Body of pancreas (tissue), 4 donors: ENCODE results near the gene TALDO1. TPM values are rescaled to one million over a fixed set of nuclear protein-coding genes. Genes with fewer than 3 reads are reported as not detected.

Experiments used
- ATAC-seq: fragments of 150-250 bp; one replicate; pipeline ENCODE4 v1.9.1; 2016
- DNase-seq, 4 donors: peaks; one replicate each; pipeline ENCODE4 v3.0.0-alpha.2; 2019
- H3K27ac ChIP-seq, 4 donors: fragments of 200-600 bp; sonication (generic); 1 replicate in 3 of 4; 2 replicates in 1 of 4; pipeline versions ENCODE4 v1.5.1 to v1.6.1; 2016 to 2019; ENCODE audit warnings: mild to moderate bottlenecking in 1 of 4, mixed read lengths in 1 of 4, moderate library complexity in 1 of 4
- H3K27me3 ChIP-seq, 2 donors: fragments of 200-600 bp; sonication (generic); one replicate each; pipeline ENCODE4 v1.6.0; 2016; ENCODE audit warnings: mild to moderate bottlenecking in 1 of 2
- H3K36me3 ChIP-seq, 2 donors: fragments of 200-600 bp; sonication (generic); replicated peaks in 1 of 2; 2 replicates each; pipeline ENCODE4 v1.5.1; 2016; ENCODE audit warnings: low read depth in 2 of 2; ENCODE audit not compliant: insufficient read depth in 1 of 2
- H3K4me1 ChIP-seq: fragments of 200-600 bp; sonication (generic); one replicate; pipeline ENCODE4 v1.6.0; 2016
- H3K4me3 ChIP-seq, 2 donors: fragments of 200-600 bp; sonication (generic); 1 replicate in 1 of 2; 2 replicates in 1 of 2; pipeline ENCODE4 v1.5.1; 2016 to 2019
- H3K9me3 ChIP-seq, 3 donors: fragments of 200-600 bp; sonication (generic); 1 replicate in 2 of 3; 2 replicates in 1 of 3; pipeline ENCODE4 v1.5.1; 2016
- POLR2A ChIP-seq, 3 donors: fragments of 450-650 bp; IDR thresholded peaks; one replicate each; pipeline ENCODE4 v1.6.1; 2016; ENCODE audit warnings: antibody characterized with exemption in 3 of 3, mild to moderate bottlenecking in 2 of 3
- WGBS, 2 donors: methylation state at CpG; one replicate each; pipeline ENCODE4 v1.1.5; 2017; 5-methylcytosine and 5-hydroxymethylcytosine counted together
- intact Hi-C: fragments of 100-400 bp; cut with DNase I; formaldehyde crosslinking; loops from one replicate; pipeline ENCODE4 v1.15.1; 2023
- total RNA-seq, 2 donors: library from RNA; depleted of rRNA; stranded (reverse); fragments of >200 nt; gene quantifications; one replicate each; pipeline ENCODE4 v1.1.0, GENCODE V29; 2016
- TF ChIP-seq, protein P1 (sequence below), 7 experiments: fragments of 450-650 bp in 4 of 7; fragments of 200-600 bp in 3 of 7; sonication (generic) in 3 of 7; IDR thresholded peaks; one replicate each; pipeline ENCODE4 v1.5.1; 2016 to 2019; ENCODE audit warnings: antibody characterized with exemption in 7 of 7

Gene TALDO1
- total RNA-seq, 2 donors from 2014 or later = 78.9 to 119 TPM

DNA sequence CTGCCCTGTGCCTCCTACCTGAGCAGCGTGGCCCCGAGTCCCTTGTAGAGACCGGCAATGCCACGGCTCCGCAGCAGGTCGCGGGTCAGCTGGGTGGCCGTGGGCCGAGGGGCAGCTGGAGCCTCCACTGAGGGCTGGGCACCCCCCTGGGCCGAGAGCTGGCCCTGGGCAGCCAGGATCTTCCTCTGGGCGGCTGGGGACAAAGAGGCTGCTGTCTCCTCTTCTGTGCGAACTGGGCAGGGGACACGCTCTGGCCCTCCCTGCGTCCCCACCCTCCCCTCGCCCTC is 45.2 kb downstream of the TALDO1 start:
- 93 to 96% methylated on average over 4 to 13 of the region's 15 CpGs for WGBS, 2 donors
- TF ChIP-seq, protein P1, sequence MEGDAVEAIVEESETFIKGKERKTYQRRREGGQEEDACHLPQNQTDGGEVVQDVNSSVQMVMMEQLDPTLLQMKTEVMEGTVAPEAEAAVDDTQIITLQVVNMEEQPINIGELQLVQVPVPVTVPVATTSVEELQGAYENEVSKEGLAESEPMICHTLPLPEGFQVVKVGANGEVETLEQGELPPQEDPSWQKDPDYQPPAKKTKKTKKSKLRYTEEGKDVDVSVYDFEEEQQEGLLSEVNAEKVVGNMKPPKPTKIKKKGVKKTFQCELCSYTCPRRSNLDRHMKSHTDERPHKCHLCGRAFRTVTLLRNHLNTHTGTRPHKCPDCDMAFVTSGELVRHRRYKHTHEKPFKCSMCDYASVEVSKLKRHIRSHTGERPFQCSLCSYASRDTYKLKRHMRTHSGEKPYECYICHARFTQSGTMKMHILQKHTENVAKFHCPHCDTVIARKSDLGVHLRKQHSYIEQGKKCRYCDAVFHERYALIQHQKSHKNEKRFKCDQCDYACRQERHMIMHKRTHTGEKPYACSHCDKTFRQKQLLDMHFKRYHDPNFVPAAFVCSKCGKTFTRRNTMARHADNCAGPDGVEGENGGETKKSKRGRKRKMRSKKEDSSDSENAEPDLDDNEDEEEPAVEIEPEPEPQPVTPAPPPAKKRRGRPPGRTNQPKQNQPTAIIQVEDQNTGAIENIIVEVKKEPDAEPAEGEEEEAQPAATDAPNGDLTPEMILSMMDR (IDR thresholded peaks at IDR 0.05) = no peak
- no peak for TF ChIP-seq POLR2A (IDR thresholded peaks at IDR 0.05)
- Histone ChIP-seq H3K27me3 (no peaks in the 10 kb centered on the region), H3K9me3 (no peaks in the 10 kb centered on the region), H3K4me3 (no peak overlapping the region), H3K36me3 (peaks cover 0 to 5% of the 10 kb centered on the region in 2 donors), H3K4me1 (peaks cover 51% of the 10 kb centered on the region), H3K27ac (no peak overlapping the region)
- intact Hi-C loops = no loop called here
- no peak for ATAC-seq
- DNase-seq = no peak

DNA sequence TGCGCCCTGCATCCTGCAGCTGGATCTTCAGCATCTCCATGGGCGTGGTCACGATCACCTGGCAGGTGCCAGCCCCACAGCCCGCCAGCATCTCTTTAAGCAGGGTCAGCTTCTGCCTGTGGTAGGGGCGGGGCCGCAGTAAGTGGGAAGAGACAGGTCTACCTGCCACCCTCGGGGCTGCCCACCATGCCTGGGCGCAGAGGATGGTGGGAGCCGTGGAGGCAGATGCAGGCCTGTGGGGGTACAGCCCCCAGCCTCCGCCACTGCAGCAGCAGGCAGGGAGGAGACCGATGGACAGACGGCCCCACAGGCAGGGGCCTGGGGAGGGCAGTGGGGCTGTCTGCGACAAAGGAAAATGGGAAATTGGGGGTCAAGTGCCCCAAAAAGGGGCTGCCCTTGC is 45.6 kb downstream of the TALDO1 start:
- H3K27ac ChIP-seq = peak overlapping the region in 2 of 4 donors; percentile 93 to 96
- peaks cover 0 to 5% of the 10 kb centered on the region in 2 donors for H3K36me3 ChIP-seq
- ATAC-seq (no peak), DNase-seq (no peak)
- H3K9me3 ChIP-seq = no peaks in the 10 kb centered on the region
- H3K4me1 ChIP-seq = peaks cover 53% of the 10 kb centered on the region
- no peak for TF ChIP-seq POLR2A (IDR thresholded peaks at IDR 0.05)
- intact Hi-C loops = no loop called here
- 81% methylated on average over 11 of the region's 13 CpGs; no CpG with 5 or more reads in 1 of the 2 donors for WGBS, 2 donors
- no peaks in the 10 kb centered on the region for H3K27me3 ChIP-seq
- no peak overlapping the region for H3K4me3 ChIP-seq

DNA sequence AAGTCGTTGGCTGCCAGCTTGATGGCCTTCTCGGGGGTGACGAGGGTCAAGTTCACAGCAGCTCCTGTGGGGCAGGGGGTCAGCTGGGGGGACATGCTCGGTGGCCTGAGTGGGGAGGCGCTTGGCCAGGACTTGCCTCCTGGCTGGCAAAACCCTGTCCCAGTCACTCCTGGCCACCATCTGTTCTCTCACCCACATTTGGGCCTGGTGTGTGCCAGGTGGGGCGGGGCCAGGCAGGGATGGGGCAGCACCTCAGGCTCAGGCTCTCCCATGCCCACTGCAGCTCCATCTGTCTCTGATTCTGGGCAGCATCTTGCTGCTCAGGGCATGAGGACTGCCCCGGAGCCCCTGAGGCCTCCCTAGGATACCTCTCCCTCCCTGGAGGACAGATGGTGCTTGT is 46.3 kb downstream of the TALDO1 start:
- peak; percentile 88 to 95 (median 92) for DNase-seq
- H3K4me1 ChIP-seq = peaks cover 58% of the 10 kb centered on the region

DNA sequence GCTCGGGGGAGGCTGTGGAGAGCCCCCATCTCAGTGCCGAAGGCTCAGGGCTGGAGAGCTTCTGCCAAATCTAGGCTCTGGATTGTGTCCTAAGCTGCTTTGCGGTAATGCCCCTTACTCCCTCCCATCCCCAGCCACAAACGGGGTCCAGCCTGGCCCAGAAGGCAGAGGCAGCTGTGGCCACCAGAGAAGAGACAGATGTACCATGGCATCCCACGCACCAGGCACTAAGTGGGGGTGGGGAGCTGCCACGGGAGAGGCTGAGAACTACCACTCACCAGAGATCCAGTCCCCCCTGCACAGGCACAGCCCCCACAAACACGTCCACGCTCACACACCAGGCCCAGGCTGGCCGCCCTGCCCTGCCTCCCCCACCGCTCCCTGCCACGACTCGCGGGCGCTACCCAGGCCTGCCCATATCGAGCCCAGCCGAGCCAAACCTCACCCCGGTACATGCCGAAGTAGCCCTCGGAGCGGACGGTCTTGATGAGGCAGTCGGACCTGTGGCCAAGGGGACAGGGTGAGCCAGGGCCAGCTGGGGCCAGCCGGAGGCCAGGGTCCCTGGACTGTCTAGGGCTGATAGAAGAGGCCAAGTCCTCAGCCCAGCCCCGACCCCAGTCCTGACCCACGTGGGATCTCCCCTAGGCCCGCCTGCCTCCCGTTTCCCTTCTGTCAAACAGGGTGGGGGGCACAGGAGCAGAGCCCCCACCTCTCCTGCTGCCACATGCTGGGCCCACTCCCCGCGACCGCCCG is 46.9 kb downstream of the TALDO1 start:
- peaks cover 59% of the 10 kb centered on the region for H3K4me1 ChIP-seq
- 46 to 61% methylated on average over 3 to 31 of the region's 31 CpGs for WGBS, 2 donors
- no peak for TF ChIP-seq POLR2A (IDR thresholded peaks at IDR 0.05)
- TF ChIP-seq, protein P1 (IDR thresholded peaks at IDR 0.05) = no peak

More for the DNA sequence above, 46.3 kb downstream of the TALDO1 start:
- Histone ChIP-seq H3K9me3 (no peaks in the 10 kb centered on the region), H3K27ac (peak overlapping the region; percentile 93 to 98 (median 97)), H3K4me3 (no peak overlapping the region), H3K27me3 (no peaks in the 10 kb centered on the region), H3K36me3 (peaks cover 0 to 5% of the 10 kb centered on the region in 2 donors)
- WGBS, 2 donors = 34 to 53% methylated on average over 4 to 7 of the region's 7 CpGs
- ATAC-seq = peak; percentile 49
- peak; percentile 28 to 66 (median 50) for TF ChIP-seq POLR2A (IDR thresholded peaks at IDR 0.05)
- TF ChIP-seq, protein P1 (IDR thresholded peaks at IDR 0.05) = no peak
- intact Hi-C loops = no loop called here

DNA sequence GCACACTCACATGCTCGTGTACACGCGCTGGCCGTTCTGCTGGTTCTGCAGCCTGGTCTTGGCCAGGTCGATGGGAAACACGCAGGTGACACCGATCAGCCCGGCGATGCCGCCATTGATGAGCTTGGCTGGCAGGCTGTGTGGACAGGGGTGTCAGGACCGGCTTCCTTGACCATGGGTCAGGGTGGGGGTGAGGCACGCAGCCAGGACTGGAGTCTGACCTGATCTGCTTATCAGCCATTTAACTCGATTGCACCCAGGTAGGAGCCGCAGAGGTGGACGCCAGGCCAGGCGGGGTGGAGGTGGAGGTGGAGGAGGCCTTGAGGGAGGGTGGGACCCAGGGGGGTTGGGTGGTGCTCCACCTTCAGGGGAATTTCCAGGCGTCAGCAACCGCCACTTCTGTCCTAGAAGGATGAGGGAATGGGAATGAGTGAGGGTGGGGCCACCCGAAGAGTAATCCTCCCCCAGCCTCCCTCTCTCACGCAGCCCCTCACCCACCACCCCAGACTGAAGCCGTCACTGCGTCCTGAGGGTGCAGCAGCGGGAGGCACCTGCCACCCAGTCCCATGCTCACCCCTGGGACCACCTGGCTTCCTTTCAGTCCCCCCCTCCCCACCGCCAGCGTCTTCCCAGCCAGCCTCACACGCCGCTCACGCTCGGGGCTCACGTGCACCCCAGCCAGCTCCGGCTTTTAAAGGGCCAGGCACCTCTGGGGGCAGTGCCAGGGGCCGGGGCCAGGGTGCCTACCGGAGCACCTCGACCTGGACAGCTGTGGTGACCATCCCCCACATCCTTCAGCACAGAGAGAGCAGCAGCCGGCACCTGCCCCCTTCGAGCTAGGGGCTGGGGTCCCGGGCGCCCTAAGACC is 47.7 kb downstream of the TALDO1 start:
- Histone ChIP-seq H3K4me3 (peak overlapping the region; percentile 53 to 61), H3K4me1 (peaks cover 59% of the 10 kb centered on the region), H3K27me3 (no peaks in the 10 kb centered on the region), H3K27ac (peak overlapping the region; percentile 93 to 98 (median 97)), H3K36me3 (peaks cover 0 to 5% of the 10 kb centered on the region in 2 donors), H3K9me3 (no peaks in the 10 kb centered on the region)
- DNase-seq = peak; percentile 90 to 96 (median 94)
- intact Hi-C loops = no loop called here
- 1 to 23% methylated on average over 14 to 38 of the region's 38 CpGs for WGBS, 2 donors
- peak; percentile 55 for ATAC-seq
- TF ChIP-seq POLR2A (IDR thresholded peaks at IDR 0.05) = peak; percentile 66 to 74 (median 66)
- TF ChIP-seq, protein P1 (IDR thresholded peaks at IDR 0.05) = no peak

More for the DNA sequence above, 46.9 kb downstream of the TALDO1 start:
- ATAC-seq = no peak
- intact Hi-C loops = no loop called here
- Histone ChIP-seq H3K36me3 (peaks cover 0 to 5% of the 10 kb centered on the region in 2 donors), H3K9me3 (no peaks in the 10 kb centered on the region), H3K27ac (peak overlapping the region; percentile 93 to 98 (median 97)), H3K27me3 (no peaks in the 10 kb centered on the region), H3K4me3 (peak overlapping the region in 1 of 2 donors; percentile 3)
- DNase-seq = peak in 2 of 4 donors; percentile 44 to 51
